Prostate gland (tissue), 2 donors: ENCODE data around the gene TESPA1. TPM values are rescaled to one million over a fixed set of nuclear protein-coding genes. Genes with fewer than 3 reads are reported as not detected.

Experiments
- DNase-seq: peaks from one replicate; pipeline ENCODE4 v3.0.0-alpha.2; 2019; ENCODE audit warnings: low spot score
- H3K27ac ChIP-seq, 2 donors: fragments of 200-600 bp; sonication (generic); 2 replicates each; pipeline ENCODE4 v1.5.1; 2017 to 2019
- H3K27me3 ChIP-seq: fragments of 200-600 bp; sonication (generic); replicated peaks from 2 replicates; pipeline ENCODE4 v1.5.1; 2019; ENCODE audit not compliant: insufficient read depth
- H3K36me3 ChIP-seq, 2 donors: fragments of 200-600 bp; sonication (generic); 1 replicate in 1 of 2; 2 replicates in 1 of 2; pipeline versions ENCODE4 v1.5.1 to v1.8.1; 2017 to 2019
- H3K4me1 ChIP-seq: fragments of 200-600 bp; sonication (generic); replicated peaks from 2 replicates; pipeline ENCODE4 v1.5.1; 2019
- H3K4me3 ChIP-seq, 2 donors: fragments of 200-600 bp; sonication (generic); 2 replicates each; pipeline ENCODE4 v1.5.1; 2017 to 2019
- H3K9me3 ChIP-seq: fragments of 200-600 bp; sonication (generic); 2 replicates; pipeline ENCODE4 v1.5.1; 2017
- POLR2A ChIP-seq: fragments of 450-650 bp; IDR thresholded peaks from one replicate; pipeline ENCODE4 v1.6.1; 2016; ENCODE audit warnings: antibody characterized with exemption, mild to moderate bottlenecking
- POLR2AphosphoS5 ChIP-seq: sonication (generic); formaldehyde crosslinking; IDR thresholded peaks from one replicate; pipeline ENCODE4 v1.6.1; 2017; ENCODE audit warnings: antibody characterized with exemption
- WGBS: methylation state at CpG from one replicate; pipeline ENCODE4 v1.1.5; 2018; 5-methylcytosine and 5-hydroxymethylcytosine counted together
- intact Hi-C: fragments of 100-400 bp; cut with DNase I; formaldehyde crosslinking; loops from one replicate; pipeline ENCODE4 v1.14.2; 2022
- total RNA-seq, 2 donors: library from RNA; depleted of rRNA; stranded (reverse); fragments of >200 nt; gene quantifications; one replicate each; pipeline ENCODE4 v1.1.0, GENCODE V29; 2016
- TF ChIP-seq, protein P1 (sequence below), 4 experiments: fragments of 200-600 bp in 2 of 4; fragments of 450-650 bp in 2 of 4; sonication (generic) in 2 of 4; IDR thresholded peaks; 1 replicate in 3 of 4; 2 replicates in 1 of 4; pipeline ENCODE4 v1.5.1; 2016 to 2019; ENCODE audit warnings: antibody characterized with exemption in 4 of 4, mild to moderate bottlenecking in 2 of 4, moderate library complexity in 2 of 4

Gene TESPA1
- total RNA-seq, 2 donors from 2014 or later = 0.41 to 6.1 TPM

DNA sequence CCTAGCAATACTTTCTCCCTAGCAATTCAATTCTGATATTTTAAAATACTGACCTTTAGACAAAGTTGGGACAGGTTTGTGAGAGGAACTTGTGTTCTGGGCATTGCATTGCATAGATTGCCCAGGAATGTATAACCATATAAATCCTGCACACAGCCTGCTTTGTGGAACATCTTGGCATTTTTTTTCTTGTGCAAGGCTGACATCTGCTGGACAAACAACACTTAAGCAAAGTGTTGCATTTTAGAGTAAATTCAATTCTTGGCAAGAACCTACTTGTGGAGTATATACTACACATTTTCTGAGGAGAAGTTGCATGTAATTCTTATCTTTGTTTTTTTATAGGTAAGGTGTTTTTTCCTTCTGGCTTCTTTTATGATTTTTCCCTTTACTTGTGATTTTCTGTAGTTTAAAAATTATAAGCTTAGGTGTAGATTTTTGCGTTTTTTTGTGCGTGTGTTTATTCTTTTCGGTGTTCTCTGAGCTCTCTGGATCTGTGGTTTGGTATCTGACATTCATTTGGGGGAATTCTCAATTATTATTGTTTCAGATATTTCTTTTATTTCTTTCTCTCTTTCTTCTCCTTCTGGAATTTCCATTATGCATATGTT, 26.4 kb downstream of the TESPA1 start:
- Histone ChIP-seq H3K27me3 (no peaks in the 10 kb centered on the region), H3K27ac (no peak overlapping the region), H3K9me3 (no peaks in the 10 kb centered on the region), H3K36me3 (no peaks in the 10 kb centered on the region), H3K4me3 (no peak overlapping the region), H3K4me1 (no peaks in the 10 kb centered on the region)
- intact Hi-C loops = loop anchor here (5.0 kb wide), 3 partner anchors 256 to 376 kb away; no protein-coding TSS in a partner anchor
- DNase-seq = peak; percentile 48
- WGBS = 97% methylated on average over 3 of the region's 3 CpGs
- TF ChIP-seq POLR2A (no peak), POLR2AphosphoS5 (peak; percentile 48)
- TF ChIP-seq, protein P1, sequence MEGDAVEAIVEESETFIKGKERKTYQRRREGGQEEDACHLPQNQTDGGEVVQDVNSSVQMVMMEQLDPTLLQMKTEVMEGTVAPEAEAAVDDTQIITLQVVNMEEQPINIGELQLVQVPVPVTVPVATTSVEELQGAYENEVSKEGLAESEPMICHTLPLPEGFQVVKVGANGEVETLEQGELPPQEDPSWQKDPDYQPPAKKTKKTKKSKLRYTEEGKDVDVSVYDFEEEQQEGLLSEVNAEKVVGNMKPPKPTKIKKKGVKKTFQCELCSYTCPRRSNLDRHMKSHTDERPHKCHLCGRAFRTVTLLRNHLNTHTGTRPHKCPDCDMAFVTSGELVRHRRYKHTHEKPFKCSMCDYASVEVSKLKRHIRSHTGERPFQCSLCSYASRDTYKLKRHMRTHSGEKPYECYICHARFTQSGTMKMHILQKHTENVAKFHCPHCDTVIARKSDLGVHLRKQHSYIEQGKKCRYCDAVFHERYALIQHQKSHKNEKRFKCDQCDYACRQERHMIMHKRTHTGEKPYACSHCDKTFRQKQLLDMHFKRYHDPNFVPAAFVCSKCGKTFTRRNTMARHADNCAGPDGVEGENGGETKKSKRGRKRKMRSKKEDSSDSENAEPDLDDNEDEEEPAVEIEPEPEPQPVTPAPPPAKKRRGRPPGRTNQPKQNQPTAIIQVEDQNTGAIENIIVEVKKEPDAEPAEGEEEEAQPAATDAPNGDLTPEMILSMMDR (IDR thresholded peaks at IDR 0.05) = peak; percentile 20 to 81 (median 76)

GRCh38 chr12:54956818-54957641, 27.5 kb downstream of the TESPA1 start:
- no peaks in the 10 kb centered on the region for H3K36me3 ChIP-seq
- TF ChIP-seq, protein P1 (IDR thresholded peaks at IDR 0.05) = no peak
- TF ChIP-seq POLR2AphosphoS5 (no peak), POLR2A (no peak)
- no peaks in the 10 kb centered on the region for H3K27me3 ChIP-seq
- H3K27ac ChIP-seq = no peak overlapping the region
- H3K4me3 ChIP-seq = no peak overlapping the region
- H3K9me3 ChIP-seq = no peaks in the 10 kb centered on the region
- WGBS = 84% methylated on average over 10 of the region's 10 CpGs
- intact Hi-C loops = loop anchor here (5.0 kb wide), 3 partner anchors 255 to 375 kb away; no protein-coding TSS in a partner anchor
- H3K4me1 ChIP-seq = no peaks in the 10 kb centered on the region
- DNase-seq = no peak

DNA sequence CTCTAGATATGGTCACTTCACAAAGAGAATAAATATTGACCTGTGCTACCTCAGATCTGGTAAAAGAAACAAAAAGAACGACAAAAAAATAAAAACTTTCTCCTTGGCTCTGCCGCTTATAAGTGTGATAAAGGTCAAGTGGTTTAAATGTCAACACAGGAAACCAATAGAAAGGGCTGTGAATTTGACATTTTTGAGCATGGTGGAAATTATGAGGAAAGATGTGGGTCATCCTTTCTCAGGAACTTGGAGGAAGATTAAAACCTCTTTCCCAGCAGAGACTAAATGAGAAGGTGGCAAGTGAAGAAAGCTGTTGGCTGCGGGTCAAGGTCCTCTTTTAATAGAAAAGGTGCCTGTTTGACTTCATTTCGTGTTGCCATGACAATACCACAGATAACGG, 28.2 kb downstream of the TESPA1 start:
- WGBS = 82% methylated on average over 5 of the region's 5 CpGs
- H3K27ac ChIP-seq = no peak overlapping the region
- no peak for DNase-seq
- intact Hi-C loops = loop anchor here (5.0 kb wide), 3 partner anchors 254 to 374 kb away; no protein-coding TSS in a partner anchor
- H3K36me3 ChIP-seq = no peaks in the 10 kb centered on the region
- no peak for TF ChIP-seq POLR2AphosphoS5
- TF ChIP-seq, protein P1 (IDR thresholded peaks at IDR 0.05) = no peak
- no peak for TF ChIP-seq POLR2A
- H3K9me3 ChIP-seq = no peaks in the 10 kb centered on the region
- no peaks in the 10 kb centered on the region for H3K27me3 ChIP-seq
- no peak overlapping the region for H3K4me3 ChIP-seq
- H3K4me1 ChIP-seq = no peaks in the 10 kb centered on the region

GRCh38 chr12:54954801-54955200, 29.8 kb downstream of the TESPA1 start:
- intact Hi-C loops = loop anchor here (5.0 kb wide), 3 partner anchors 252 to 372 kb away; no protein-coding TSS in a partner anchor
- Histone ChIP-seq H3K9me3 (no peaks in the 10 kb centered on the region), H3K4me1 (no peaks in the 10 kb centered on the region), H3K27me3 (no peaks in the 10 kb centered on the region), H3K4me3 (no peak overlapping the region), H3K27ac (no peak overlapping the region), H3K36me3 (no peaks in the 10 kb centered on the region)
- DNase-seq = no peak
- TF ChIP-seq POLR2AphosphoS5 (no peak), POLR2A (no peak)
- TF ChIP-seq, protein P1 (IDR thresholded peaks at IDR 0.05) = no peak
- 92% methylated on average over 3 of the region's 3 CpGs for WGBS
